ENCODE data around the gene SLC4A2. TPM values are rescaled to one million over a fixed set of nuclear protein-coding genes. Genes with fewer than 3 reads are reported as not detected.
A peak's percentile ranks its signal among the peaks of the same experiment; 100 is the strongest.

The SLC4A2 gene
- total RNA-seq, 2 experiments from 2014 or later: 64.2 to 86.0 TPM

GRCh38 chr7:151123822-151124464 lies 64.6 kb downstream of the SLC4A2 start:
- intact Hi-C loops (cut with micrococcal nuclease; ENCODE audit: unreplicated experiment): loop anchor here (1.0 to 5.0 kb wide), 4 partner anchors 41 to 178 kb away; no protein-coding TSS in a partner anchor
- POLR2A ChIA-PET: no interaction called here
- CTCF ChIA-PET (ENCODE audit: unreplicated experiment): interaction anchor here (0.7 to 1.4 kb wide), 2 partner anchors 16 to 48 kb away, joined by 3 read pairs; no protein-coding TSS in a partner anchor
- Histone ChIP-seq H4K20me1 (ENCODE audit: insufficient read depth, low read length) (no peaks in the 10 kb centered on the region), H2AFZ (ENCODE audit: low read length) (no peak overlapping the region), H3K36me3 (ENCODE audit: insufficient read depth, low read length) (no peaks in the 10 kb centered on the region), H3K79me2 (ENCODE audit: insufficient read depth, low read depth, low read length) (no peaks in the 10 kb centered on the region), H3K4me3 (ENCODE audit: low read depth, low read length, poor library complexity, severe bottlenecking) (no peak overlapping the region), H3K4me1 (ENCODE audit: insufficient read depth, low read length, poor library complexity, severe bottlenecking) (no peaks in the 10 kb centered on the region), H3K4me2 (ENCODE audit: low read length) (no peak overlapping the region), H3K9me3 (ENCODE audit: low read length) (no peaks in the 10 kb centered on the region), H3K9me2 (ENCODE audit: insufficient read depth, low read length) (no peaks in the 10 kb centered on the region), H3K27ac (ENCODE audit: low read depth, low read length, poor library complexity, severe bottlenecking) (no peak overlapping the region)
- BruUV-seq (replicated peaks): no TSS peak
- peak; percentile 79 for DNase-seq (ENCODE audit: low spot score)
- no peak for TF ChIP-seq EZH2phosphoT487 (IDR thresholded peaks at IDR 0.05; ENCODE audit: borderline replicate concordance, low read depth, low read length)
- TF ChIP-seq, protein P1, sequence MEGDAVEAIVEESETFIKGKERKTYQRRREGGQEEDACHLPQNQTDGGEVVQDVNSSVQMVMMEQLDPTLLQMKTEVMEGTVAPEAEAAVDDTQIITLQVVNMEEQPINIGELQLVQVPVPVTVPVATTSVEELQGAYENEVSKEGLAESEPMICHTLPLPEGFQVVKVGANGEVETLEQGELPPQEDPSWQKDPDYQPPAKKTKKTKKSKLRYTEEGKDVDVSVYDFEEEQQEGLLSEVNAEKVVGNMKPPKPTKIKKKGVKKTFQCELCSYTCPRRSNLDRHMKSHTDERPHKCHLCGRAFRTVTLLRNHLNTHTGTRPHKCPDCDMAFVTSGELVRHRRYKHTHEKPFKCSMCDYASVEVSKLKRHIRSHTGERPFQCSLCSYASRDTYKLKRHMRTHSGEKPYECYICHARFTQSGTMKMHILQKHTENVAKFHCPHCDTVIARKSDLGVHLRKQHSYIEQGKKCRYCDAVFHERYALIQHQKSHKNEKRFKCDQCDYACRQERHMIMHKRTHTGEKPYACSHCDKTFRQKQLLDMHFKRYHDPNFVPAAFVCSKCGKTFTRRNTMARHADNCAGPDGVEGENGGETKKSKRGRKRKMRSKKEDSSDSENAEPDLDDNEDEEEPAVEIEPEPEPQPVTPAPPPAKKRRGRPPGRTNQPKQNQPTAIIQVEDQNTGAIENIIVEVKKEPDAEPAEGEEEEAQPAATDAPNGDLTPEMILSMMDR (conservative IDR thresholded peaks at IDR 0.05; ENCODE audit: low read length): peak; percentile 98

- H3K9me3 ChIP-seq (ENCODE audit: low read length): no peaks in the 10 kb centered on the region
- no peak overlapping the region for H3K4me2 ChIP-seq (ENCODE audit: low read length)
- intact Hi-C loops (cut with micrococcal nuclease; ENCODE audit: unreplicated experiment): loop anchor here (1.0 to 5.0 kb wide), 4 partner anchors 40 to 178 kb away; no protein-coding TSS in a partner anchor
- H3K4me3 ChIP-seq (ENCODE audit: low read depth, low read length, poor library complexity, severe bottlenecking): no peak overlapping the region
- no peak overlapping the region for H2AFZ ChIP-seq (ENCODE audit: low read length)
- TF ChIP-seq, protein P1 (conservative IDR thresholded peaks at IDR 0.05; ENCODE audit: low read length): no peak
- TF ChIP-seq EZH2phosphoT487 (IDR thresholded peaks at IDR 0.05; ENCODE audit: borderline replicate concordance, low read depth, low read length): no peak
- DNase-seq (ENCODE audit: low spot score): no peak
- H3K36me3 ChIP-seq (ENCODE audit: insufficient read depth, low read length): no peaks in the 10 kb centered on the region
- H3K79me2 ChIP-seq (ENCODE audit: insufficient read depth, low read depth, low read length): no peaks in the 10 kb centered on the region
- no TSS peak for BruUV-seq (replicated peaks)
- H4K20me1 ChIP-seq (ENCODE audit: insufficient read depth, low read length): no peaks in the 10 kb centered on the region
- H3K27ac ChIP-seq (ENCODE audit: low read depth, low read length, poor library complexity, severe bottlenecking): no peak overlapping the region
- ChIA-PET CTCF (ENCODE audit: unreplicated experiment) (interaction anchor here (1.4 kb wide), 1 partner anchor 16 kb away, joined by 3 read pairs; no protein-coding TSS in a partner anchor), POLR2A (no interaction called here)
- no peaks in the 10 kb centered on the region for H3K9me2 ChIP-seq (ENCODE audit: insufficient read depth, low read length)
- H3K4me1 ChIP-seq (ENCODE audit: insufficient read depth, low read length, poor library complexity, severe bottlenecking): no peaks in the 10 kb centered on the region
These were observed 65.1 kb downstream of the SLC4A2 start for GRCh38 chr7:151124481-151124880.

DNA sequence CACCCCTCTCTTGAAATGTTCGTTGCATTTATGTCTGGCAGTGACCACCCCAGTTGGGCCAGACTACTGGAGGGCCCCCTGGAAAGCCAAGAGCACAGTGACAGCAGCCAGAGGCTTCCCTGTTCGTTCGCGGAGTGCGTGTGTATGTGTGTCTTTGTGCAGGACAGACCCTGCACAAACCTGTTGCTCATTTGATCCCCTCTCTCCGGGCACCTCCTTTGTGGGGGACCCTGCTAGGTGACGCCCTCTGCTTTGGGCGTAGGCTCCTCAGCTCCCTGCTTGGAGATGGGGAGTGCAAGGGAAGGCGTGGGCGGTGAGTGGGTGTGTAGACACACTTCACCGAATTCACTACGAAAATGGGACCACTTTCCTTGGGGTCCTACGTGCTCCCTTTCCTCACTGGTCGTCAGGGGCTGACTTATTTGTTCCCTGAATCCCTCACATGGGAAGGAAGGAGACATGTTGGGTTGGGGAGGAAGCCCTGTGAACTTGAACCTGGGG lies 65.6 kb downstream of the SLC4A2 start:
- POLR2A ChIA-PET: no interaction called here
- no peaks in the 10 kb centered on the region for H3K9me2 ChIP-seq (ENCODE audit: insufficient read depth, low read length)
- H3K4me2 ChIP-seq (ENCODE audit: low read length): no peak overlapping the region
- H4K20me1 ChIP-seq (ENCODE audit: insufficient read depth, low read length): no peaks in the 10 kb centered on the region
- no TSS peak for BruUV-seq (replicated peaks)
- H2AFZ ChIP-seq (ENCODE audit: low read length): no peak overlapping the region
- intact Hi-C loops (cut with micrococcal nuclease; ENCODE audit: unreplicated experiment): loop anchor here (1.0 to 5.0 kb wide), 4 partner anchors 40 to 177 kb away; no protein-coding TSS in a partner anchor
- H3K9me3 ChIP-seq (ENCODE audit: low read length): no peaks in the 10 kb centered on the region
- no peak overlapping the region for H3K4me3 ChIP-seq (ENCODE audit: low read depth, low read length, poor library complexity, severe bottlenecking)
- CTCF ChIA-PET (ENCODE audit: unreplicated experiment): interaction anchor here (1.4 kb wide), 1 partner anchor 17 kb away, joined by 3 read pairs; no protein-coding TSS in a partner anchor
- no peaks in the 10 kb centered on the region for H3K4me1 ChIP-seq (ENCODE audit: insufficient read depth, low read length, poor library complexity, severe bottlenecking)
- no peak for DNase-seq (ENCODE audit: low spot score)
- no peak overlapping the region for H3K27ac ChIP-seq (ENCODE audit: low read depth, low read length, poor library complexity, severe bottlenecking)
- H3K36me3 ChIP-seq (ENCODE audit: insufficient read depth, low read length): no peaks in the 10 kb centered on the region
- H3K79me2 ChIP-seq (ENCODE audit: insufficient read depth, low read depth, low read length): no peaks in the 10 kb centered on the region
- TF ChIP-seq EZH2phosphoT487 (IDR thresholded peaks at IDR 0.05; ENCODE audit: borderline replicate concordance, low read depth, low read length): no peak
- TF ChIP-seq, protein P1 (conservative IDR thresholded peaks at IDR 0.05; ENCODE audit: low read length): no peak

Data from OCI-LY7 (cell line).